HepG2 (cell line): Measurements from ENCODE around the gene ARHGAP10. TPM values are rescaled to one million over a fixed set of nuclear protein-coding genes. Genes with fewer than 3 reads are reported as not detected.

Source experiments
- ATAC-seq: fragments of 200-7000 bp; cut with Tn5 transposase; 3 replicates; pipeline ENCODE4 v1.9.1; 2020; ENCODE audit warnings: mild to moderate bottlenecking, moderate library complexity
- BruUV-seq: library from RNA; stranded (reverse); fragments of 400-500 nt; replicated peaks from 2 replicates; lab custom pipeline; 2021; lab: Mats Ljungman, UMichigan
- CTCF ChIA-PET: fragments of 300-600 bp; formaldehyde crosslinking; extraction: SDS; loops from one replicate; lab custom pipeline; 2021; ENCODE audit warnings: low total read pairs, inconsistent platforms, low intra/inter-chr PET ratio; lab: Yijun Ruan, JAX
- POLR2A ChIA-PET: fragments of 350-600 bp; sonication (Branson Sonifier 250); formaldehyde crosslinking; loops from one replicate; lab custom pipeline; 2020; ENCODE audit warnings: antibody characterized with exemption, inconsistent platforms; lab: Yijun Ruan, JAX
- DNase-seq: peaks from one replicate; pipeline ENCODE4 v3.0.0-alpha.2; 2015; ENCODE audit warnings: low spot score
- FAIRE-seq: peaks from 3 replicates; lab custom pipeline; 2011; peaks lifted over from hg19 to GRCh38; lab: Jason Lieb, UNC
- H2AFZ ChIP-seq: one replicate; pipeline ENCODE4 v1.6.1; 2011; ENCODE audit warnings: low read length, inconsistent platforms
- H3K27ac ChIP-seq: fragments of 300-600 bp; 3 replicates; pipeline ENCODE4 v1.8.0; 2011; ENCODE audit warnings: mixed run types, mild to moderate bottlenecking, mixed read lengths, low read length, inconsistent platforms; ENCODE audit not compliant: insufficient read depth; ENCODE audit errors: extremely low read length
- H3K27me3 ChIP-seq, 2 experiments: fragments of 200-600 bp in 1 of 2; 2 replicates in 1 of 2; 3 replicates in 1 of 2; pipeline versions ENCODE4 v1.6.0 to v1.8.0; 2011; ENCODE audit warnings: low read length in 2 of 2, mild to moderate bottlenecking in 2 of 2, moderate library complexity in 2 of 2, inconsistent platforms in 1 of 2; ENCODE audit not compliant: insufficient read depth in 2 of 2, control insufficient read depth in 1 of 2
- H3K36me3 ChIP-seq, 2 experiments: fragments of 200-600 bp in 1 of 2; replicated peaks in 1 of 2; 2 replicates in 1 of 2; 3 replicates in 1 of 2; pipeline versions ENCODE4 v1.5.1 to v1.8.0; 2011; ENCODE audit warnings: low read length in 2 of 2, inconsistent platforms in 1 of 2; ENCODE audit not compliant: insufficient read depth in 2 of 2, control insufficient read depth in 1 of 2
- H3K4me1 ChIP-seq: 2 replicates; pipeline ENCODE4 v1.5.1; 2012; ENCODE audit warnings: low read length, inconsistent platforms; ENCODE audit not compliant: insufficient read depth
- H3K4me2 ChIP-seq: 2 replicates; pipeline ENCODE4 v1.6.0; 2011; ENCODE audit warnings: low read depth, low read length, inconsistent platforms
- H3K4me3 ChIP-seq, 3 experiments: fragments of 200-600 bp in 1 of 3; sonication (generic), shearing (Covaris generic) in 1 of 3; replicated peaks in 1 of 3; 2 replicates each; pipeline ENCODE4 v1.5.1; 2011 to 2016; ENCODE audit warnings: low read length in 3 of 3, inconsistent platforms in 2 of 3, low read depth in 2 of 3, mild to moderate bottlenecking in 2 of 3, control low read depth in 1 of 3, mixed read lengths in 1 of 3; ENCODE audit not compliant: insufficient read depth in 1 of 3
- H3K79me2 ChIP-seq: one replicate; pipeline ENCODE4 v1.6.1; 2011; ENCODE audit warnings: low read length, inconsistent platforms; ENCODE audit not compliant: insufficient read depth
- H3K9ac ChIP-seq: 2 replicates; pipeline ENCODE4 v1.6.0; 2011; ENCODE audit warnings: mild to moderate bottlenecking, low read depth, low read length, inconsistent platforms; ENCODE audit not compliant: insufficient read depth
- H3K9me3 ChIP-seq: 2 replicates; pipeline ENCODE4 v1.5.1; 2012; ENCODE audit warnings: mild to moderate bottlenecking, low read length
- H4K20me1 ChIP-seq: 2 replicates; pipeline ENCODE4 v1.6.0; 2011; ENCODE audit warnings: inconsistent platforms, mild to moderate bottlenecking, low read length, moderate library complexity; ENCODE audit not compliant: insufficient read depth
- CCAR2 ChIP-seq: fragments of 200-400 bp; formaldehyde crosslinking; optimal IDR thresholded peaks from 2 replicates; pipeline ENCODE3; 2018; ENCODE audit warnings: low read depth, mild to moderate bottlenecking, low read length, moderate library complexity
- DPF2 ChIP-seq: sonication (generic); formaldehyde crosslinking; IDR thresholded peaks from 2 replicates; pipeline ENCODE4 v1.4.0; 2020; ENCODE audit warnings: mild to moderate bottlenecking, low read depth, missing genetic modification reagents, borderline replicate concordance
- FOXA1 ChIP-seq, 2 experiments: fragments of 450-650 bp in 1 of 2; sonication (generic) in 1 of 2; formaldehyde crosslinking in 1 of 2; IDR thresholded peaks; 2 replicates each; pipeline versions ENCODE4 v1.4.0 to v1.6.1; 2016 to 2020; ENCODE audit warnings: missing genetic modification reagents in 1 of 2
- GPBP1L1 ChIP-seq: sonication (generic); formaldehyde crosslinking; IDR thresholded peaks from 2 replicates; pipeline ENCODE4 v1.5.0; 2020; ENCODE audit warnings: mild to moderate bottlenecking, missing genetic modification reagents
- HBP1 ChIP-seq: IDR thresholded peaks from 2 replicates; pipeline ENCODE4 v1.6.1; 2016; ENCODE audit warnings: low read depth, control low read depth
- ISX ChIP-seq: sonication (generic); formaldehyde crosslinking; conservative IDR thresholded peaks from 2 replicates; pipeline ENCODE4 v1.5.0; 2020; ENCODE audit warnings: missing genetic modification reagents
- NCOA1 ChIP-seq: sonication (generic); formaldehyde crosslinking; IDR thresholded peaks from 2 replicates; pipeline ENCODE4 v1.9.0; 2021; ENCODE audit warnings: missing genetic modification reagents
- PATZ1 ChIP-seq: sonication (generic); formaldehyde crosslinking; IDR thresholded peaks from 2 replicates; pipeline ENCODE4 v1.4.0; 2020; ENCODE audit warnings: missing genetic modification reagents
- ZNF282 ChIP-seq: fragments of 450-650 bp; IDR thresholded peaks from 2 replicates; pipeline ENCODE4 v1.6.1; 2018; ENCODE audit not compliant: partially characterized antibody
- ZNF451 ChIP-seq: sonication (generic); formaldehyde crosslinking; IDR thresholded peaks from 2 replicates; pipeline ENCODE4 v1.5.0; 2020; ENCODE audit warnings: mild to moderate bottlenecking, missing genetic modification reagents
- ZNF674 ChIP-seq: sonication (generic); formaldehyde crosslinking; IDR thresholded peaks from 2 replicates; pipeline ENCODE4 v1.5.0; 2020; ENCODE audit warnings: low read depth, mild to moderate bottlenecking, missing genetic modification reagents
- WGBS: methylation state at CpG from one replicate; pipeline ENCODE4 v1.1.6; 2017; ENCODE audit warnings: low lambda C conversion rate; 5-methylcytosine and 5-hydroxymethylcytosine counted together
- in situ Hi-C: cut with HindIII; loops from 2 replicates; pipeline ENCODE4 v1.10.0; 2017; ENCODE audit warnings: low pct_unique_long_range_greater_than_20kb; ENCODE audit not compliant: extremely low pct_ligation_motif_present
- intact Hi-C: fragments of 100-400 bp; cut with micrococcal nuclease; formaldehyde crosslinking; loops from one replicate; pipeline ENCODE4 v1.10.0; 2022; ENCODE audit not compliant: unreplicated experiment
- polyA plus RNA-seq, 8 experiments: library from polyadenylated mRNA; depleted of rRNA in 3 of 8; stranded (reverse) in 7 of 8; unstranded in 1 of 8; fragments of >200 nt; fragmentation: Illumina TruSeq in 4 of 8; extraction: Trizol in 4 of 8; gene quantifications; 2 replicates each; pipeline versions ENCODE4 v1.2.1 to v1.2.3, GENCODE V29; 2011 to 2016; ENCODE audit warnings: low read depth in 4 of 8, missing spikeins in 1 of 8, mixed read lengths in 1 of 8; ENCODE audit not compliant: insufficient read depth in 1 of 8
- total RNA-seq, 5 experiments: library from RNA; depleted of rRNA; stranded (reverse); fragments of >200 nt; fragmentation: Illumina TruSeq; extraction: Trizol; gene quantifications; 2 replicates each; pipeline ENCODE4 v1.2.3, GENCODE V29; 2016; ENCODE audit warnings: low read depth in 1 of 5

Gene ARHGAP10
- total and polyA plus RNA-seq, 2 of the 13 experiments (the other 11 are each of a cell fraction or from before 2014, with no cell fraction given) = 0.45 to 1.6 TPM

- no peak for ATAC-seq
- CTCF ChIA-PET = no interaction called here
These were observed 322.4 kb downstream of the ARHGAP10 start for GRCh38 chr4:148054275-148054674.

More at GRCh38 chr4:148054275-148054674, 322.4 kb downstream of the ARHGAP10 start:
- no peaks in the 10 kb centered on the region for H3K36me3 ChIP-seq
- no peak overlapping the region for H3K27ac ChIP-seq
- POLR2A ChIA-PET = no interaction called here
- H3K4me1 ChIP-seq = no peaks in the 10 kb centered on the region
- H3K9ac ChIP-seq = no peak overlapping the region
- no peaks in the 10 kb centered on the region for H3K9me3 ChIP-seq
- TF ChIP-seq ZNF451 (CRISPR knock-in tag) = no peak
- TF ChIP-seq ZNF674 = no peak
- no peak for TF ChIP-seq PATZ1 (CRISPR knock-in tag)
- no peak for TF ChIP-seq CCAR2
- no peak for TF ChIP-seq ISX
- no peak for TF ChIP-seq DPF2 (CRISPR knock-in tag)
- TF ChIP-seq GPBP1L1 (CRISPR knock-in tag) = no peak
- no peak for TF ChIP-seq FOXA1 (IDR thresholded peaks at IDR 0.05)
- TF ChIP-seq FOXA1 (CRISPR knock-in tag; IDR thresholded peaks at IDR 0.05) = no peak
- TF ChIP-seq ZNF282 = no peak
- no peak for TF ChIP-seq NCOA1 (CRISPR knock-in tag)
- no peak for TF ChIP-seq HBP1 (CRISPR knock-in tag)
- H2AFZ ChIP-seq = no peak overlapping the region
- DNase-seq = no peak
- BruUV-seq = no TSS peak
- 64% methylated on average over 3 of the region's 3 CpGs for WGBS
- FAIRE-seq = no peak
- no peak overlapping the region for H3K4me3 ChIP-seq
- H4K20me1 ChIP-seq = no peaks in the 10 kb centered on the region
- no peaks in the 10 kb centered on the region for H3K79me2 ChIP-seq
- in situ Hi-C loops = no loop called here
- intact Hi-C loops = no loop called here
- H3K27me3 ChIP-seq = no peaks in the 10 kb centered on the region
- no peak overlapping the region for H3K4me2 ChIP-seq
